Measurements from ENCODE around the gene CCDC87.

The CCDC87 gene

GRCh38 chr11:66542362-66542761, 50.5 kb downstream of the CCDC87 start:
- TF ChIP-seq GATA2 (IDR thresholded peaks at IDR 0.05; ENCODE audit: low read depth, low read length): no peak
- no peak for TF ChIP-seq GATA3 (IDR thresholded peaks at IDR 0.05; ENCODE audit: low read depth, low read length)

GRCh38 chr11:66541892-66542291, 51.0 kb downstream of the CCDC87 start:
- TF ChIP-seq GATA2 (IDR thresholded peaks at IDR 0.05; ENCODE audit: low read depth, low read length) (no peak), GATA3 (IDR thresholded peaks at IDR 0.05; ENCODE audit: low read depth, low read length) (no peak)
